Hypothalamus (tissue), 51 donors: ENCODE data around the gene LSM8.
"Not testable (repeated sequence)": the region's sequence is repeated elsewhere in the genome, so short reads cannot be mapped to it uniquely, and the experiment has no call there.

Experiments used
- DNase-seq, 51 donors: peaks; one replicate each; lab custom pipeline; 2025; lab: John Stamatoyannopoulos, UW

The LSM8 gene

DNA sequence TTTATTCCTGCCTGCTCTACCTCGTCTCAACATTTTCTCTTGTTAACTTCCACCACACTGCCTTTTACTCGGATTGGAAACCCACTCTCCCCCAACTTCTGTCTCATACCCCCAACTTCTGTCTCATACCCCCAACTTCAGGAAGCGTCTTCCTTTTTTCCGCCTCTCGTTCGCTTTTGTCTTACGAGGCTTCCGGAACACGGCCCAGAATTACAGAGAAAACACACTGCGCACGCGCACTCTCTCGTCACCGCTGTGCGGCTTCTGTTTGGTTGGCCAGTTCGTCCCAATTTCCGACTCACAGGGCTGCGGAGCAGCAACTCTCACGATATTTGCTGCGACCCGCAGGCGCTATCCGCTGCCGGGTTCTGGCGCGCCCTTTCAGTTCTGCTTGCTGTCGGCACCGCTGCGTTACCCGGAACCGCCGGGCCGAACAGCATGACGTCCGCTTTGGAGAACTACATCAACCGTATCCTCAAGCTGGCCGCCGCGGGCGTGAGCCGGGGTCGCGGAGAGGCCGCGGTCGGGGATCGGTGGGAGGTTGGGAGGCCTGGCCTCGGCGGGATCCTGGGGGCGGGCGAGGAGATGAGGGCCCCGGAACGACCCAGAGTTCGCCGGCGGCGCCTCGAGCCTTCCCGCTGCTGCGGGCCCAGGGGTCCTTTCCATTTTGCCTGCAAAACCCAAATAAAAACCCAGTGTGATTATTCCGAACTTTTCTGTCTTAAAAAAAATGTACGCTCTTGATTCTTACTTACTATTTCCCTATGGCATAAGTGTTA is at the start of gene LSM8:
LSM8 (plus strand) TSS at position 379 of the 779 bp plus-strand sequence; CDS start at position 439, 60 bp downstream.
- DNase-seq, result peak; percentile 56 to 97 (median 91)

DNA sequence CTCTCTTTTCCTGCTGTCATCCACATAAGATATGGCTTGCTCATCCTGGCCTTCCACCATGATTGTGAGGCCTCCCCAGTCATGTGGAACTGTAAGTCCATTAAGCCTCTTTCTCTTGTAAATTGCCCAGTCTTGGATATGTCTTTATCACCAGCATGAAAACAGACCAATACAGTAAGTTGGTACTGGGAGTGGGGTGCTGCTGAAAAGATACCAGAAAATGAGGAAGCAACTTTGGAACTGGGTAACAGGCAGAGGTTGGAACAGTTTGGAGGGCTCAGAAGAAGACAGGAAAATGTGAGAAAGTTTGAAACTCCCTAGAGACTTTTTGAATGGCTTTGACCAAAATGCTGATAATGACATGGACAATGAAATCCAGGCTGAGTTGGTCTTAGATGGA is 49.5 kb upstream of the LSM8 start:
- not testable (repeated sequence) for DNase-seq

DNA sequence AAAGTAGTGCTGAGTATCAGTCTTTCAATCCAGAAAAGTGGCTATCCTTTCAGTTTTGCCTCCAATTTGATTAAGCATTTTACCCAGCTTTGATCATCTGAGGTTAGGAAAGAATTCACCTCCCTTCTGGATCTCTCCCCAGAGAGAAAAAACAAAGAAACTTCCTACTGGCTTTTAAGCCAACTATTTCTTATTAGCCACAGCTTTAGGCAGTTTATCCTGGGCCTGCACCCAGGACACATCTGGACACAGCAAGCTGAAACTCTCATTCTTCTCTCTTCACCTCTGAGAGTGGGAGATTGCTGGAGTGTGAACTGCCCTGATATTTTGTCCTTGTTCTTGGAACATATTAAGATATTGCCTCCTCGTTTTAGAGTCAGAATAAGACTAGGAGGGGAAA is 43.5 kb upstream of the LSM8 start:
- DNase-seq, result no peak

GRCh38 chr7:118142012-118142411 is 42.0 kb upstream of the LSM8 start:
- DNase-seq, result no peak

GRCh38 chr7:118148930-118149329 is 35.0 kb upstream of the LSM8 start:
- no peak for DNase-seq

GRCh38 chr7:118149394-118149793 is 34.6 kb upstream of the LSM8 start:
- DNase-seq, result no peak

- DNase-seq, result no peak
Observed at GRCh38 chr7:118151671-118152070, 32.3 kb upstream of the LSM8 start.

DNA sequence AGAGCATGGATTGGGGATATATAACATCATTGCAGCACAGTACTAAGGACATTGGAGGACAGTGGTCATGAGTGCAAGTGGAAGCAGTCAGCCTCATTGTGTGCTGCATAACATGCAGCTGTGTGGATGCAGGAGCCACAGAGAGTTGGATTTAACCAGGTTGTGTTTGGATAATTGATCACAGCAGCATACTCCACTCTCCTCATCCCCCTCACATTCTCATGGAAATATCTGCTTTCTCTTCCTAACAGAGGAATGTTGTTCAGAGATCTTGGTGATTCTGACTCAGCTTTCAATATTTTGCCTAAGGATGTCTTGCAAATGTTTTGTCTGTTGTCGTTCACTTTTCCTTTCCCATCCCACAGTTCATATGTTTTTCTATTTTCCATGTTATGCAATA is 31.8 kb upstream of the LSM8 start:
- DNase-seq, result no peak

- DNase-seq, result no peak
Observed at GRCh38 chr7:118152654-118153053, 31.3 kb upstream of the LSM8 start.

- DNase-seq, result peak in 1 of 51 donors; percentile 7
Observed at GRCh38 chr7:118153551-118154177, 30.3 kb upstream of the LSM8 start.

DNA sequence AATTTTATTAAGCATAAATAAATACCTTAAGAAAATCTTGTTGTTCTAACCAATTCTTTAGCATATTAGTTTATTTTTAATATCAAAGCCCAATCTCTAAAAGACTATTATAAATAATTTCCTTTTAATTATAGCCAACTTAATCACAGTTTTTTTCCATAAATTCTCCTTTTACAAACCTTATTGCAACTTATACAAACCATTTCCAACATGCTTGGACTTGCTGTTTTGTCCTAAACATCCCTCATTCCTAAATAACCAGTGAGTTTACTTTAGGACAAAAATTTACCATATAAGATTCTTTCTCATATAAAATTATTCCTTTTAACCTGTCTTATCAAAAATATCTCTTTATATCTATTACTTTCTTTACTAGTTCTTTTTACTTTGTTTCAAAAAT is 25.2 kb upstream of the LSM8 start:
- no peak for DNase-seq

DNA sequence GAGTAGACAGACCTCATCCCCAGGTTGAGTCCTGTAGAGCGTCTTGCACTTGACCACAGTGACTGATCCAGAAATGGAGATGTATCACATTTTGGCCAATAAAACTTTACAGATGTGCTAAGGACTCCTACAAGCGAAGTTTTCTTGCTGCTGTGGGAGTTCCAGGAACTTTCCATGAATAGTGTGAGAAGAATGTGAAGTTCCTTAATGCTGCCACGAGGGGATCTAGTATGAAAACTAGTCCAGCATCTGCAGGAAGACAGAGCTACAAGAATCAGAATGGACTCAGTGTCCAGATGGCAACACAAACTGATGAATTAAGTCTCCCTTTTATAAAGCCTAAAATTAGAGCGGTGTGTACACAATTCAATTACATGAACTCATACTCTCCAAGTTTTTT is 14.8 kb upstream of the LSM8 start:
- DNase-seq, result no peak

DNA sequence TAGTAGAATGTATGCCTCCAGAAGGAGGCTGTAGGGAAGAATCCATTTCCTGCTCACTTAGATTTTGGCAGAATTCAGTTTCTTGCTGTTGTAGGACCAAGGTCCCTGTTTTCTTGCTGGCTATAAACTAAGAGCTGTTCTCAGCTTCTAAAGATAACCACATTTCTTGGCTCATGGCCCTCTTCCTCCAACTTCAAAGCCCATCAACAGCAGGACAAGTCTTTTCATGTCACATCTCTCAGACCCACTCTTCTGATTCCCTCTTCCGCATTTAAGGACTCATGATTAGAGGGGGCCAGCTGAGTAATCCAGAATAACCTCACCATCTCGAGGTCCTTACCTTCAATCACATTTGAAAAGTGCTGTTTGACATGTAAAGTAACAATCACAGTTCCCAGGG is 8.2 kb upstream of the LSM8 start:
- no peak for DNase-seq

- DNase-seq, result no peak
Observed at GRCh38 chr7:118179191-118179590, 4.8 kb upstream of the LSM8 start.

DNA sequence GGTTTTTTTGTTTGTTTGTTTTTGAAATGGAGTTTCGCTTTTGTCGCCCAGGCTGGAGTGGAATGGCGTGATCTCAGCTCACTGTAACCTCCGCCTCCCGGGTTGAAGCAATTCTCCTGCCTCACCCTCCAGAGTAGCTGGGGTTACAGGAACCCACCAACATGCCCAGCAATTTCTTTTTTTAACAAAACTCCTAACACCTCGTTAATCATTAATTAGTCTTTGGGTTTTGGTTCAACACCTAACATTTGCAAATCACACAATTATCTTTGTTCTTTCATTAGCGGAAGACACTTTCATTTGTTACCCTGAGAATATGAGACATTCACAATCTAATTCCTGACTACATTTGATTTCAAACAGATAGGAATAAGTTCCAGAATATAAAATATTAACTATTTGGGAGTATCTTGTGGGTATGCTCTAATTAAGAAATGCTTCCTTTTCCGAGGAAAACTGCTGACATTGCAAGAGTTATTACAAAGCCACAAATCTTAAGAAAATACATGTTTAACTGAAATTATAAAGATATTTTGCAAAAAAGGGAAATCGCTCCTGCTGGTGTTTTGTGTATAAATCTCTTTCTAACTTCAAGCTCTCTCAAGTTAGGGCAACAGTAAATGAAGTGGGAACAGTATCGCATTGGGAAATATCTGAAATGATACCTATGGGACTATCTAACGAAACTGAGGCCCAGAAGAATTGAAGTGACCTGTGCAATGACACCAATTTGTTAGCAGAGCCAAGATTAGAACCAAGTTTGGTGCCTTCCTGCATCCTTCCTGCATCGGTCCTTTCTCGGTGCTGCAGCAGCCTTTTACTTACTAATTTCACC is 1.2 kb upstream of the LSM8 start:
- peak in 1 of 51 donors; percentile 20 for DNase-seq

GRCh38 chr7:118183428-118183785 is 557 bp upstream of the LSM8 start:
- DNase-seq, result no peak

DNA sequence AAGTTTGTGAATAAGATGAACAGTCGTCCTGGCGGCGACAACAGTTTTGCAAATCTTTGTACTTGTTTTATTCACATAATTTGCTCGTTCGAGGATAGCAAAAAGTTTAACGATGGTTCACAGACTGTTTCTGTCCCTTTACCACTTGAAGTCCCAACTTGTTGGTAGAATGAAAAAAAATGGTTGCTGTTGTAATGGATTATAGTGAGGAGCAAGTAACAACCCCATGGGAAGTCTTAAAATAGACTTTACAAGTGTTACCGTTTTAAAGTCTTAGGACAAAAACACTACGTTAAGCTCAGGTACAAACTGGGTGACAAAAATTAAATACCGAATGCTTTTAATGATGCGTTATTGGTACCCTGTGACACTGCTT is 589 bp downstream of the LSM8 start:
- no peak for DNase-seq

GRCh38 chr7:118185163-118185860 is 1.3 kb downstream of the LSM8 start:
- DNase-seq, result no peak

DNA sequence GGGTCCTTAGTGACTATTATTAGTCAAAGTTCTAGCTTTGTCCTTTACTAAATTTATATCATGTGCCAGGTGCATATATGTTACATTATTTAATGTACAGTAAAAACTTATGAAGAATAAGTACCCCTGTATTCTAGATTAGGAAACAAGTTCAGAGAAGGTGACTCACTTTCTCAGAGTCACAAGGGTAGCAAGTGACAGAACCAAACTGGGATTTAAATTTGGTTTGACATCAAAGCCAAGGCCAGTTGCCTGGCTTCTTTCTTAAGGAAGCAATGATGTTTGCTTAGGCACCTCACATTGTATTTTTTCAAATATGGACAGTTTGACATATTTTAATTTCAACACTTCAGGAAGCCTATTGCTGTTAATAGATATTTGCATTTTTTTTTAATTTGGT is 2.5 kb downstream of the LSM8 start:
- no peak for DNase-seq

DNA sequence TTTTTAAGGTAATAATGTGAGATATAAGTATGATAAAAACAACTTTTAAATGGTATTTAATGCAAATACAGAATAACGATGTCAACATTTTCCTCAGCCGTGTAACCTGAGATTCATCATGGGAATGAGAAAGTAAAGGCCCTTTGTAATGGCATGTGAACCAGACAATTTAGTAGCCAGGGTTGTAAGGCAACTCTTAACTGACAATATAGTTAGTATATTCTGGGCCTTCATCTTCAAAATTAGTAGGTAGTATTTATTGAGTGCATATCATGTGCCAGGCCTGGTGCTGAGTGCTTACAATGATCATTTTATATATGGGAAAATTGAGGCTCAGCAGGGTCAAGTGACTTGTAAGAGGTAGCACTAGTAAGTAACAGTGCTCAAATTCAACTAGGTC is 10.6 kb downstream of the LSM8 start:
- no peak for DNase-seq
